Keratinocyte (primary cell): ENCODE results near the gene CRTC2. TPM values are rescaled to one million over a fixed set of nuclear protein-coding genes. Genes with fewer than 3 reads are reported as not detected.
"Not testable (repeated sequence)": the region's sequence is repeated elsewhere in the genome, so short reads cannot be mapped to it uniquely, and the experiment has no call there.

Experiments used
- DNase-seq: peaks from one replicate; pipeline ENCODE4 v3.0.0-alpha.2; 2011; ENCODE audit warnings: low read depth, missing footprints, low spot score
- FAIRE-seq: peaks from 2 replicates; lab custom pipeline; 2011; peaks lifted over from hg19 to GRCh38; lab: Jason Lieb, UNC
- H2AFZ ChIP-seq: 2 replicates; pipeline ENCODE4 v1.6.0; 2012; ENCODE audit warnings: low read length, control low read depth, inconsistent platforms; ENCODE audit not compliant: control insufficient read depth
- H3K27ac ChIP-seq: 2 replicates; pipeline ENCODE4 v1.5.1; 2011; ENCODE audit warnings: low read length; ENCODE audit not compliant: control insufficient read depth, insufficient read depth
- H3K27me3 ChIP-seq: 3 replicates; pipeline ENCODE4 v1.6.0; 2011; ENCODE audit warnings: low read length; ENCODE audit not compliant: control insufficient read depth, insufficient read depth; ENCODE audit errors: extremely low read depth
- H3K36me3 ChIP-seq, 2 experiments: 2 replicates in 1 of 2; 3 replicates in 1 of 2; pipeline ENCODE4 v1.5.1; 2011; ENCODE audit warnings: low read length in 2 of 2, mild to moderate bottlenecking in 1 of 2; ENCODE audit not compliant: control insufficient read depth in 2 of 2, insufficient read depth in 2 of 2; ENCODE audit errors: extremely low read depth in 1 of 2
- H3K4me1 ChIP-seq: 3 replicates; pipeline ENCODE4 v1.5.1; 2011; ENCODE audit warnings: low read length; ENCODE audit not compliant: control insufficient read depth, insufficient read depth; ENCODE audit errors: extremely low read depth
- H3K4me2 ChIP-seq: 3 replicates; pipeline ENCODE4 v1.6.0; 2011; ENCODE audit warnings: low read depth, low read length; ENCODE audit not compliant: control insufficient read depth, insufficient read depth; ENCODE audit errors: extremely low read depth
- H3K4me3 ChIP-seq, 3 experiments: fragments of 200-600 bp in 1 of 3; sonication (generic) in 1 of 3; 2 replicates in 2 of 3; 3 replicates in 1 of 3; pipeline ENCODE4 v1.5.1; 2011 to 2016; ENCODE audit warnings: low read length in 3 of 3, mild to moderate bottlenecking in 3 of 3, control low read depth in 2 of 3, inconsistent platforms in 1 of 3, low read depth in 1 of 3, mixed read lengths in 1 of 3, mixed run types in 1 of 3, moderate library complexity in 1 of 3; ENCODE audit not compliant: control insufficient read depth in 2 of 3, insufficient read depth in 2 of 3; ENCODE audit errors: extremely low read depth in 1 of 3
- H3K79me2 ChIP-seq: 2 replicates; pipeline ENCODE4 v1.6.0; 2012; ENCODE audit warnings: low read length; ENCODE audit not compliant: control insufficient read depth, insufficient read depth
- H3K9ac ChIP-seq: 3 replicates; pipeline ENCODE4 v1.6.0; 2011; ENCODE audit warnings: low read length; ENCODE audit not compliant: control insufficient read depth, insufficient read depth; ENCODE audit errors: extremely low read depth
- H3K9me1 ChIP-seq: 3 replicates; pipeline ENCODE4 v1.6.0; 2011; ENCODE audit warnings: low read length; ENCODE audit not compliant: control insufficient read depth, insufficient read depth; ENCODE audit errors: extremely low read depth
- H3K9me3 ChIP-seq: 2 replicates; pipeline ENCODE4 v1.5.1; 2012; ENCODE audit warnings: low read depth, low read length; ENCODE audit not compliant: control insufficient read depth
- H4K20me1 ChIP-seq: 3 replicates; pipeline ENCODE4 v1.6.0; 2011; ENCODE audit warnings: low read length; ENCODE audit not compliant: control insufficient read depth, insufficient read depth; ENCODE audit errors: extremely low read depth
- EZH2 ChIP-seq: IDR thresholded peaks from one replicate; pipeline ENCODE4 v1.6.1; 2012; ENCODE audit warnings: inconsistent platforms, mild to moderate bottlenecking, low read length, moderate library complexity
- dilution Hi-C: fragments of 300-500 bp; cut with MboI; formaldehyde crosslinking; loops from one replicate; pipeline ENCODE4 v1.7.0; 2020; ENCODE audit warnings: low sequenced_read_pairs; ENCODE audit not compliant: extremely low pct_ligation_motif_present
- polyA plus RNA-seq, 5 experiments: library from polyadenylated mRNA; depleted of rRNA in 3 of 5; stranded (reverse) in 3 of 5; stranded (forward) in 1 of 5; unstranded in 1 of 5; fragments of >200 nt; gene quantifications; 1 replicate in 1 of 5; 2 replicates in 3 of 5; 3 replicates in 1 of 5; pipeline versions ENCODE4 v1.2.1 to v1.2.3, GENCODE V29; 2011 to 2012; ENCODE audit warnings: missing spikeins in 2 of 5, low read depth in 1 of 5, low replicate concordance in 1 of 5
- TF ChIP-seq, protein P1 (sequence below), 3 experiments: IDR thresholded peaks in 1 of 3; conservative IDR thresholded peaks in 1 of 3; optimal IDR thresholded peaks in 1 of 3; 2 replicates in 2 of 3; 3 replicates in 1 of 3; pipeline versions ENCODE3 to v1.5.1; 2011; ENCODE audit warnings: low read length in 3 of 3, mild to moderate bottlenecking in 3 of 3, moderate library complexity in 2 of 3, control low read depth in 1 of 3, inconsistent platforms in 1 of 3; ENCODE audit not compliant: insufficient read depth in 2 of 3; ENCODE audit errors: extremely low read depth in 1 of 3

The CRTC2 gene
- polyA plus RNA-seq, 1 donor (not counting 4 experiments of a cell fraction or from before 2014, with no cell fraction given): 15.9 TPM

DNA sequence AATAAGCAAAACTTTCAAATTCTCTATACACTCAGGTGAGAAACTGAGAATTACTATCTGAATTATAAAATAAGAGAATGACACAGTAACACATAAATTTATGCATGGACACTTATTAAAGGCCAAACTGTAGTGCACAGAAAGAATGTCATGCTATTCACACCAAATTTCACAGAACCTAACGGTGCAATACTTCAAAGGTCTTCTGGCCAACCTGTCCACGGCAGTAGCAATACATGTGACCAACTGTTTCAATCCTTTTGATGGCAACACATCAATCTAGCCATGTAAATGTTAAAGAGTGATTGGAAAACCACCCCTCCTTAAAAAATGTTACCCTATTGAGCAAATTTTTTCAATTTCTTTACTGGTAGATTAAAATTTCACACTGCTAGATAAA is 46.1 kb downstream of the CRTC2 start:
- Histone ChIP-seq H3K9ac (no peak overlapping the region), H3K4me2 (no peak overlapping the region), H3K79me2 (peaks cover 88% of the 10 kb centered on the region), H3K4me1 (no peaks in the 10 kb centered on the region), H3K36me3 (no peaks in the 10 kb centered on the region), H3K4me3 (no peak overlapping the region), H3K27ac (no peak overlapping the region), H2AFZ (no peak overlapping the region), H3K27me3 (no peaks in the 10 kb centered on the region), H3K9me3 (no peaks in the 10 kb centered on the region), H4K20me1 (peaks cover 3% of the 10 kb centered on the region), H3K9me1 (no peaks in the 10 kb centered on the region)
- FAIRE-seq (no peak), DNase-seq (no peak)
- dilution Hi-C loops: no loop called here
- no peak for TF ChIP-seq EZH2
- TF ChIP-seq, protein P1, sequence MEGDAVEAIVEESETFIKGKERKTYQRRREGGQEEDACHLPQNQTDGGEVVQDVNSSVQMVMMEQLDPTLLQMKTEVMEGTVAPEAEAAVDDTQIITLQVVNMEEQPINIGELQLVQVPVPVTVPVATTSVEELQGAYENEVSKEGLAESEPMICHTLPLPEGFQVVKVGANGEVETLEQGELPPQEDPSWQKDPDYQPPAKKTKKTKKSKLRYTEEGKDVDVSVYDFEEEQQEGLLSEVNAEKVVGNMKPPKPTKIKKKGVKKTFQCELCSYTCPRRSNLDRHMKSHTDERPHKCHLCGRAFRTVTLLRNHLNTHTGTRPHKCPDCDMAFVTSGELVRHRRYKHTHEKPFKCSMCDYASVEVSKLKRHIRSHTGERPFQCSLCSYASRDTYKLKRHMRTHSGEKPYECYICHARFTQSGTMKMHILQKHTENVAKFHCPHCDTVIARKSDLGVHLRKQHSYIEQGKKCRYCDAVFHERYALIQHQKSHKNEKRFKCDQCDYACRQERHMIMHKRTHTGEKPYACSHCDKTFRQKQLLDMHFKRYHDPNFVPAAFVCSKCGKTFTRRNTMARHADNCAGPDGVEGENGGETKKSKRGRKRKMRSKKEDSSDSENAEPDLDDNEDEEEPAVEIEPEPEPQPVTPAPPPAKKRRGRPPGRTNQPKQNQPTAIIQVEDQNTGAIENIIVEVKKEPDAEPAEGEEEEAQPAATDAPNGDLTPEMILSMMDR (optimal IDR thresholded peaks at IDR 0.05 in 1 of 3, IDR thresholded peaks at IDR 0.05 in 1 of 3, conservative IDR thresholded peaks at IDR 0.05 in 1 of 3; ENCODE audit: extremely low read depth in 1 of 3, insufficient read depth in 2 of 3, low read length in 3 of 3): no peak

DNA sequence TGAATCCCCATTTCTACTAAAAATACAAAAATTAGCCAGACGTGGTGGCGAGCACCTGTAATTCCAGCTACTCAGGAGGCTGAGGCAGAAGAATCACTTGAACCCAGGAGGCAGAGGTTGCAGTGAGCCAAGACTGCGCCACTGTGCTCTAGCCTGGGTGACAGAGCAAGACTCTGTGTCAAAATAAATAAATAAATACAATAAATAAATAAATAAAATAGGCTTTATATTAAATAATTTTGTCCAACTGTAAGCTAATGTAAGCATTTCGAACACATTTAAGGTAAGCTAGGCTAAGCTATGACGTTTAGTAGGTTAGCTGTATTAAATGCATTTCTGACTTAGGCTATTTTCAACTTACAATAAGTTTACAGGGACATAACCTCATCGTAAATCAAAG is 47.9 kb downstream of the CRTC2 start:
- H3K27me3 ChIP-seq, H4K20me1 ChIP-seq, DNase-seq, H3K9me3 ChIP-seq, H3K4me3 ChIP-seq, H3K9ac ChIP-seq, H3K27ac ChIP-seq, dilution Hi-C loops, FAIRE-seq, H3K4me1 ChIP-seq, H3K36me3 ChIP-seq, H3K4me2 ChIP-seq, H2AFZ ChIP-seq, H3K9me1 ChIP-seq: not testable (repeated sequence)
- peaks cover 86% of the 10 kb centered on the region for H3K79me2 ChIP-seq

DNA sequence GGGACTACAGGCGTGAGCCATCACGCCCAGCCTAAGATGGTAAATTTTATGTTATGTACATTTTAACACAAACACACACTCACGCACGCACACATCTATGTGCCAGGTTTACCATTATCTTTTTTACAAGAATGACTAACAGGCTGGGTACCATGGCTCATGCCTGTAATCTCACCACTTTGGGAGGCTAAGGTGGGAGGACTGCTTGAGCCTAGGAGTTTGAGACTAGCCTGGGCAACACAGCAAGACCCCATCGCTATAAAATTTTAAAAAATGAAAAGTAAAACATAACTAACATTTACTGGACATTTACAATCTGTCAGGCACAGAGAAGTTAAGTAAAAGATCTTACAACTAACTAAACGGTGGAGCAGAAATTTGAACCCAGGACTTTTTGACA is 50.3 kb downstream of the CRTC2 start:
- dilution Hi-C loops: no loop called here
- DNase-seq: no peak
- H4K20me1 ChIP-seq: no peaks in the 10 kb centered on the region
- no peaks in the 10 kb centered on the region for H3K4me1 ChIP-seq
- no peak overlapping the region for H3K27ac ChIP-seq
- no peaks in the 10 kb centered on the region for H3K9me1 ChIP-seq
- H3K9me3 ChIP-seq: no peaks in the 10 kb centered on the region
- no peak overlapping the region for H2AFZ ChIP-seq
- H3K27me3 ChIP-seq: no peaks in the 10 kb centered on the region
- no peak for FAIRE-seq
- no peak overlapping the region for H3K4me3 ChIP-seq
- no peak overlapping the region for H3K4me2 ChIP-seq
- H3K9ac ChIP-seq: no peak overlapping the region
- peaks cover 90% of the 10 kb centered on the region for H3K79me2 ChIP-seq
- TF ChIP-seq, protein P1 (optimal IDR thresholded peaks at IDR 0.05 in 1 of 3, IDR thresholded peaks at IDR 0.05 in 1 of 3, conservative IDR thresholded peaks at IDR 0.05 in 1 of 3; ENCODE audit: extremely low read depth in 1 of 3, insufficient read depth in 2 of 3, low read length in 3 of 3): no peak
- no peak for TF ChIP-seq EZH2
- H3K36me3 ChIP-seq: peaks cover 0 to 6% of the 10 kb centered on the region in 2 experiments
